Stimulated activated naive B cell treated with anti-CD40 and anti-IgM and Interleukin-4, amounts not matched to agents 10 μg/mL and 1 μg/mL and 100 μg/mL, for 72 hours (primary cell): ENCODE results near the gene TMEM184C.

Source experiments
- ATAC-seq, 2 donors: fragments of 150-1000 bp; cut with Tn5 transposase; replicated peaks; 2 replicates each; pipeline ENCODE4 v1.10.0; 2021; ENCODE audit warnings: moderate library complexity in 1 of 2
- DNase-seq: peaks from one replicate; pipeline ENCODE4 v3.0.0; 2021
- H3K27ac Mint-ChIP-seq: one replicate; pipeline ENCODE4 v1.8.0; 2022; ENCODE audit warnings: mild to moderate bottlenecking, mixed read lengths
- H3K27me3 Mint-ChIP-seq, 2 donors: one replicate each; pipeline ENCODE4 v1.8.0; 2022; ENCODE audit warnings: mixed read lengths in 2 of 2
- H3K36me3 Mint-ChIP-seq, 2 donors: one replicate each; pipeline ENCODE4 v1.8.0; 2022; ENCODE audit warnings: mixed read lengths in 2 of 2, mild to moderate bottlenecking in 1 of 2
- H3K4me1 Mint-ChIP-seq, 2 donors: one replicate each; pipeline ENCODE4 v1.8.0; 2022; ENCODE audit warnings: mixed read lengths in 2 of 2, mild to moderate bottlenecking in 1 of 2
- H3K4me3 Mint-ChIP-seq, 2 donors: one replicate each; pipeline ENCODE4 v1.8.0; 2022; ENCODE audit warnings: mild to moderate bottlenecking in 2 of 2, mixed read lengths in 2 of 2, moderate library complexity in 1 of 2
- H3K9me3 Mint-ChIP-seq, 2 donors: one replicate each; pipeline ENCODE4 v1.8.0; 2022; ENCODE audit warnings: mixed read lengths in 2 of 2, mild to moderate bottlenecking in 1 of 2

The TMEM184C gene

GRCh38 chr4:147589586-147589985 is 27.6 kb upstream of the TMEM184C start:
- no peak for ATAC-seq
- H3K27ac Mint-ChIP-seq: no peak overlapping the region
- no peaks in the 10 kb centered on the region for H3K4me1 Mint-ChIP-seq
- H3K9me3 Mint-ChIP-seq: peaks cover 5 to 7% of the 10 kb centered on the region in 2 donors
- H3K36me3 Mint-ChIP-seq: peaks cover 0 to 3% of the 10 kb centered on the region in 2 donors
- H3K4me3 Mint-ChIP-seq: no peak overlapping the region
- H3K27me3 Mint-ChIP-seq: peaks cover 24 to 27% of the 10 kb centered on the region in 2 donors
- DNase-seq: no peak

- H3K4me1 Mint-ChIP-seq: no peaks in the 10 kb centered on the region
Observed at GRCh38 chr4:147590249-147590920, 26.8 kb upstream of the TMEM184C start.

DNA sequence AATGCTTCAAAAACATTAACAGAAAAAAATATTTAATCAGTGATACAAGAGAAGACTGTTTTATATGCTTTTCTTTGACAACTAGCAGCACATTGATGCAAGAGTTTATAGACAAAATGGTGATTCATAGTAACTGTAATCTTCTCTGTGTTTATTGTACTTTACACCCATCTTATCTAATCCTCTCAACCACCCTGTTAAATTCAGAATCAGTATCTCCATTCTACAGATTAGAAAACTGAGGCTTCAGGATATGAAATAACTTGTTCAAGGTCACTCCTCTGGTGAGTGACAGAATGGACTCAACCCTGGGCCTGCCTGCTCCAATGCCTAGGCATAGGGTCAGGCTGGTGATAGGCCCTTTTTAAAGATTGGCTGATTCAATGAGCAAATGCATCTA is 26.1 kb upstream of the TMEM184C start:
- no peak for ATAC-seq
- DNase-seq: no peak
- no peaks in the 10 kb centered on the region for H3K9me3 Mint-ChIP-seq

More at GRCh38 chr4:147590249-147590920, 26.8 kb upstream of the TMEM184C start:
- peaks cover 20 to 27% of the 10 kb centered on the region in 2 donors for H3K27me3 Mint-ChIP-seq
- no peak overlapping the region for H3K4me3 Mint-ChIP-seq
- no peak for ATAC-seq
- DNase-seq: peak; percentile 8
- no peak overlapping the region for H3K27ac Mint-ChIP-seq
- H3K36me3 Mint-ChIP-seq: peaks cover 0 to 2% of the 10 kb centered on the region in 2 donors
- peaks cover 1 to 2% of the 10 kb centered on the region in 2 donors for H3K9me3 Mint-ChIP-seq

DNA sequence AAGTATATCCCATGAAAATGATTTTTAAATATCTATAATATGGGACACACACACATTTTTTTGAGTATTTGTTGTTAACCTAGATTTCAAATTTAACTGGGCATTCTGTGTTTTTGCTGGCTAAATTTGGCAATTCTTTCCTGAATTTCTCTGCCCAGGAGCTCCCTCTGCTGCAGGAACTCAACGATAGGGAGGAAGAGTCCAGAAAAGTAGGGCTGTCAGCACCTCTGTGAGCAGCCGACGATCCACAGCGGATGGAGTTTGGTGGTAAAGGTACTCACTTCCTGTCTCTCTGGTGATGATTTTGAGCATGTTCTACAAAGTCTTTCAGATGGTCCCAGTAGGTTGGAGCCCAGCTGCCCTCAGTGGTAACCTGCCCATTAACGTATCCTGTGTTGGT is 23.1 kb upstream of the TMEM184C start:
- ATAC-seq (no peak), DNase-seq (no peak)
- H3K4me1 Mint-ChIP-seq: no peaks in the 10 kb centered on the region
- peaks cover 17 to 30% of the 10 kb centered on the region in 2 donors for H3K27me3 Mint-ChIP-seq
- H3K36me3 Mint-ChIP-seq: no peaks in the 10 kb centered on the region
- H3K9me3 Mint-ChIP-seq: no peaks in the 10 kb centered on the region
- H3K27ac Mint-ChIP-seq: no peak overlapping the region
- no peak overlapping the region for H3K4me3 Mint-ChIP-seq

More for the DNA sequence above, 26.1 kb upstream of the TMEM184C start:
- Mint-ChIP-seq H3K27ac (no peak overlapping the region), H3K4me1 (no peaks in the 10 kb centered on the region), H3K4me3 (no peak overlapping the region), H3K27me3 (peaks cover 16 to 20% of the 10 kb centered on the region in 2 donors), H3K36me3 (no peaks in the 10 kb centered on the region)

DNA sequence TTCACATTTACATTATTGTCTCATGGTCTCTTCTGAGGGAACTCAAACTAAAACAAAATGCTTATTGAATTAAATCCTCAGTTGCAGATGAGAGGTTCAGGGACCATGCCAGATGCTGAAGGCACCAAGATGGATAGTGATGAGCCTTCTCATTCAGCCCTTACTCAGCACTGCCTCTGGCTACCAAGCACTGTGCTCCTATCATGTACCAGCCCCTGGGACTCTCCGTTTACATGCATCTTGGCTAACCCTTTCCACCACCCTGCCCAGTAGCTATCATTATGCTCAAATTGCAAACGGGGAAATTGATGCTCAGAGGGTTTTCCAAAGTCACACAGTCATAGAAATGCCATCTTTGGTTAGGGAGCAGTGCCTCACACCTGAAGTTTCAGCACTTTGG is 22.6 kb upstream of the TMEM184C start:
- no peak overlapping the region for H3K4me3 Mint-ChIP-seq
- ATAC-seq (no peak), DNase-seq (no peak)
- H3K27ac Mint-ChIP-seq: no peak overlapping the region
- H3K4me1 Mint-ChIP-seq: no peaks in the 10 kb centered on the region
- H3K36me3 Mint-ChIP-seq: no peaks in the 10 kb centered on the region
- H3K27me3 Mint-ChIP-seq: peaks cover 19 to 33% of the 10 kb centered on the region in 2 donors
- no peaks in the 10 kb centered on the region for H3K9me3 Mint-ChIP-seq

GRCh38 chr4:147596377-147596776 is 20.8 kb upstream of the TMEM184C start:
- peaks cover 28 to 40% of the 10 kb centered on the region in 2 donors for H3K27me3 Mint-ChIP-seq
- H3K4me1 Mint-ChIP-seq: no peaks in the 10 kb centered on the region
- H3K36me3 Mint-ChIP-seq: no peaks in the 10 kb centered on the region
- DNase-seq: no peak
- no peak overlapping the region for H3K4me3 Mint-ChIP-seq
- H3K9me3 Mint-ChIP-seq: no peaks in the 10 kb centered on the region
- H3K27ac Mint-ChIP-seq: no peak overlapping the region
- ATAC-seq: no peak

- Mint-ChIP-seq H3K9me3 (no peaks in the 10 kb centered on the region), H3K36me3 (no peaks in the 10 kb centered on the region), H3K4me1 (no peaks in the 10 kb centered on the region), H3K4me3 (no peak overlapping the region), H3K27me3 (peaks cover 32 to 40% of the 10 kb centered on the region in 2 donors), H3K27ac (no peak overlapping the region)
- DNase-seq (no peak), ATAC-seq (no peak)
Observed at GRCh38 chr4:147596981-147597380, 20.2 kb upstream of the TMEM184C start.

DNA sequence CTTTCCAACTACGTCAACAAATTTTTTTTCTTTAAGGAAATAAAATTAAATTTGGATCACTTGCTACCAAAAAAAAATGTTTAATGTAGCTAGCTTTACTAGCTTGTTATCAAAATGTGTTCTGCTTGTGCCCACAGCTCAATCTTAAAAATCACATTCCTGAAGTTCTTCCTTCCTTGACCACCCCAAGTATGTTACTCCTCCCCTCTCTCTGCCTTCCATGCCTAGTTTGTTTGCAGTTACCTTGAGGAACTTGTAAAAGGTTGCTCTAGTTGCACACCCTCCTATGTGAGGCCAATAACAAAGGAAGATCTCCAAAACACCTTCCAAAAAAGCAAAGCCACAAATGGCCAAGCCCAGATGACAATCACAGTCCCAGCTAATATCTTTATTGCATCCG is 19.6 kb upstream of the TMEM184C start:
- no peak for DNase-seq
- no peaks in the 10 kb centered on the region for H3K36me3 Mint-ChIP-seq
- H3K27ac Mint-ChIP-seq: no peak overlapping the region
- H3K4me1 Mint-ChIP-seq: no peaks in the 10 kb centered on the region
- H3K4me3 Mint-ChIP-seq: no peak overlapping the region
- peaks cover 31 to 39% of the 10 kb centered on the region in 2 donors for H3K27me3 Mint-ChIP-seq
- ATAC-seq: no peak
- H3K9me3 Mint-ChIP-seq: no peaks in the 10 kb centered on the region

DNA sequence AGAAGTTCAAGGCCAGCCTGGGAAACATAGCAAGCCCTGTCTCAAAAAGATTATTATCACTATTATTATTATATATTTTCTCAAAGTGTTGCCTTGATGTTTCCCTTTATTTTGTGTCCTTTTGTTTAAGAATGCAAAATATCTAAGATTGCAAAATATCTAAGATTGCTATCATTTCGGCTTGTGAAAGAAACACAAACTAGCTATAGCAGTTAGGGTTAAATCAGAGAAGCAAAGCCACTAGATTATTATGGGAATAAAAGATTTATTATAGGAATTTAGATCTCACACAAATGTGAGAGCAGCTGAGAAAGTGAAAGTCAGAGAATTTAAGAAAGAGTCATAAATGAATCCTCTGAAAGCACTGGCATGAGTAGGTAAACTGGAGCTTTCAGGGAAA is 18.0 kb upstream of the TMEM184C start:
- H3K27ac Mint-ChIP-seq: no peak overlapping the region
- no peak overlapping the region for H3K4me3 Mint-ChIP-seq
- no peak for DNase-seq
- peaks cover 22 to 28% of the 10 kb centered on the region in 2 donors for H3K27me3 Mint-ChIP-seq
- ATAC-seq: no peak
- H3K36me3 Mint-ChIP-seq: no peaks in the 10 kb centered on the region
- H3K9me3 Mint-ChIP-seq: no peaks in the 10 kb centered on the region
- H3K4me1 Mint-ChIP-seq: no peaks in the 10 kb centered on the region

DNA sequence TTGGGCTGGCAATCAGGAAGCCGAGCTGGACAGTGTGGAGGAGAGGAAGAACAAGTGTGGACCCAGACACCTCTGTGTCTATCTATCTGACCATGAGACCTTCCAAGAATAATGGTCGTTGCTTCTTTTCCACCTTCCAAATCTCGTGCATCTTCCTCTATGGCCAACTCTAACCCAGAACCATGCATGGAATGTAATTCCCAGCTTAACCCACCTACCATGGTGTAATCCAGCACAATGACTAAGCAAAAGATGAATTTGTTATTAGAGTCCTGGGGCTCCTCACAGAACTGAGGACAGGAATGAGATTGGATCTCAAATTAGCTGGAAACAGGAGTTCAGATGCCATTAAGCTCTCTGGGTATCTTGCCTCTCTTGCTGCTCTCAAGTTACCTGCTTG is 17.4 kb upstream of the TMEM184C start:
- ATAC-seq: no peak
- Mint-ChIP-seq H3K27ac (no peak overlapping the region), H3K4me1 (no peaks in the 10 kb centered on the region), H3K36me3 (no peaks in the 10 kb centered on the region), H3K9me3 (no peaks in the 10 kb centered on the region), H3K4me3 (no peak overlapping the region), H3K27me3 (peaks cover 19 to 23% of the 10 kb centered on the region in 2 donors)
- no peak for DNase-seq

DNA sequence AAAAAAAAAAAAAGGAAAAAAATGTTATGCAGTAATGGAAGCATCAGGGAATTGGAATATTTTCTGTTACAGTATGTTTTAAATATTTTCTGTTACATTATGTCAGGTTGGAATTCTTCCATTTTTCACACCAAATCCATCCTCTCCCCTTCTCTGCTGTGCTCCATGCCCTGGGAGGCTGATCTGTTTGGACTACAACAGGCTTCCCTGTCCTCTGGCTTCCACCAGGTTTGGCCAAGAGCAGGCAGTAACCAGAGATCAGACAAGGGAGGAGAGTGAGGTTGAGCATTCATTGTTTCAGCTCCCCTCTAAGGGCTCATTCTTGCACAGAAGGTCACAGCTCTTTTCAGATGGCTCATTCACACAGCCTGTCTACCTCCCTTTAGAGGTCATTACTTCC is 11.7 kb upstream of the TMEM184C start:
- H3K4me1 Mint-ChIP-seq: no peaks in the 10 kb centered on the region

DNA sequence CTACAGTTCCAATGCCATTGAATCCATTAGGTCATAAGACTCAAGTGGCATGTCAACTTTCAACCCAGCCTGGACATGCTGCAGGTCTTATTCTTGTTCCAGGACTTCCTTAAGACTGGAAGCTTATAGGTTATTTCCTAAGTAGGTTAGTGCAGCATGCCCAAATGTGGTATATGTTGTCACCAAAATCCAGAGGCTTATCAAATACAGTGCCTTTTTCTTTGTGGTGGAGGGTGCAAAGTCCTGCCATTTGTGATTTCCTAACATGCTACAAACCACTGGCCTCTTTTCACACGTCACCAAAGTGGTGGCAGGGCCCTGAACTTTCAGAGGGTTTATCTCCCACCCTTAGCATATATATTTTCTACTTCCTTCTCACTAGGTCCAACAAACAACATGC is 9.7 kb upstream of the TMEM184C start:
- no peaks in the 10 kb centered on the region for H3K4me1 Mint-ChIP-seq
- no peaks in the 10 kb centered on the region for H3K9me3 Mint-ChIP-seq
- no peak for ATAC-seq
- no peak for DNase-seq
- no peak overlapping the region for H3K4me3 Mint-ChIP-seq
- H3K27me3 Mint-ChIP-seq: peaks cover 23 to 26% of the 10 kb centered on the region in 2 donors
- no peaks in the 10 kb centered on the region for H3K36me3 Mint-ChIP-seq
- H3K27ac Mint-ChIP-seq: no peak overlapping the region

More for the DNA sequence above, 11.7 kb upstream of the TMEM184C start:
- Mint-ChIP-seq H3K9me3 (no peaks in the 10 kb centered on the region), H3K27ac (no peak overlapping the region), H3K36me3 (no peaks in the 10 kb centered on the region), H3K4me3 (no peak overlapping the region), H3K27me3 (peaks cover 23 to 31% of the 10 kb centered on the region in 2 donors)
- ATAC-seq (no peak), DNase-seq (no peak)

DNA sequence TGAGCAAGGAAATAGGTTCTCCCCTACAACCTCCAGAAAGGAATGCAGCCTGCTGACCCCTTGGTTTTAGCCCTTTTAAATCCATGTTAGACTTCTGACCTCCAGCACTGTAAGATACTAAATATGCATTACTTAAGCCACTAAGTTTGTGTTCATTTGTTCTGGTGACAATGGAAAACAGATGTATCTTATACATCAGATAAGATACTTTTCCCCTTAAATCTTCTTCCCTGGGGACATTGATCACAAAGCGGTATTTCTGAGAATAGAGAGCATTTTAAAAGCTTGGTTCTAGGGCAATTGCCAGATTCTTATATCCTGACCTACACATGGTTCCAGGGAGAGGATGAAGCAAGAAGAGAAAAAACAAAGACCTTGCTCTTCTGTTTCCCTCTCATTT is 6.5 kb upstream of the TMEM184C start:
- no peak for ATAC-seq
- H3K9me3 Mint-ChIP-seq: no peaks in the 10 kb centered on the region
- H3K4me3 Mint-ChIP-seq: no peak overlapping the region
- H3K27me3 Mint-ChIP-seq: peaks cover 30 to 35% of the 10 kb centered on the region in 2 donors
- no peaks in the 10 kb centered on the region for H3K36me3 Mint-ChIP-seq
- peaks cover 0 to 2% of the 10 kb centered on the region in 2 donors for H3K4me1 Mint-ChIP-seq
- DNase-seq: no peak
- no peak overlapping the region for H3K27ac Mint-ChIP-seq

DNA sequence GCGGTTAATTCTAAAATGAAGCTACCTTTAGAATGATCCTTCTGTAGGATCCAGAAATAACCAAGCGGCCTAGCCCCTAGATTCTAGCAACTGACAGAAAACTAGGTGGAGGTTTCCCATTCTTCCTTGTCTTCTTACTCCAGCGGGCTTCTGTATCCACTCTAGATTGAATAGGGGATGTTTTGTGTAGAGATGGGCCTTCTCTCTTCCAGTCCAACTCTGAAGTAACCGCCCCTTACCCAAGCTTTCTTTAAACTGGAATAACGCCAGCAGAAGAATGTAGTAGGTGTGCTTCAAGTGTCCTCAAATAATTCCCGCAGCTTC is 386 bp upstream of the TMEM184C start:
- peak overlapping the region; percentile 98 for H3K27ac Mint-ChIP-seq
- peaks cover 16 to 23% of the 10 kb centered on the region in 2 donors for H3K4me1 Mint-ChIP-seq
- peak overlapping the region; percentile 94 for H3K4me3 Mint-ChIP-seq
- H3K9me3 Mint-ChIP-seq: no peaks in the 10 kb centered on the region
- DNase-seq (no peak), ATAC-seq (peak; percentile 8 to 11)
- peaks cover 6 to 15% of the 10 kb centered on the region in 2 donors for H3K27me3 Mint-ChIP-seq
- peaks cover 9 to 16% of the 10 kb centered on the region in 2 donors for H3K36me3 Mint-ChIP-seq

GRCh38 chr4:147617841-147618691 is 869 bp downstream of the TMEM184C start:
- Mint-ChIP-seq H3K27me3 (peaks cover 6 to 9% of the 10 kb centered on the region in 2 donors), H3K9me3 (no peaks in the 10 kb centered on the region), H3K27ac (peak overlapping the region; percentile 98), H3K4me3 (peak overlapping the region; percentile 94), H3K36me3 (peaks cover 17 to 25% of the 10 kb centered on the region in 2 donors), H3K4me1 (peaks cover 16 to 26% of the 10 kb centered on the region in 2 donors)
- ATAC-seq (peak; percentile 14 to 22), DNase-seq (no peak)
